CD4-positive, alpha-beta T cell treated with Interleukin-6 for 4 hours (primary cell): Measurements from ENCODE around the gene VSIR.

Experiments
- DNase-seq: peaks from one replicate; pipeline ENCODE4 v3.0.0-alpha.2; 2020; ENCODE audit warnings: mixed read lengths

VSIR gene

DNA sequence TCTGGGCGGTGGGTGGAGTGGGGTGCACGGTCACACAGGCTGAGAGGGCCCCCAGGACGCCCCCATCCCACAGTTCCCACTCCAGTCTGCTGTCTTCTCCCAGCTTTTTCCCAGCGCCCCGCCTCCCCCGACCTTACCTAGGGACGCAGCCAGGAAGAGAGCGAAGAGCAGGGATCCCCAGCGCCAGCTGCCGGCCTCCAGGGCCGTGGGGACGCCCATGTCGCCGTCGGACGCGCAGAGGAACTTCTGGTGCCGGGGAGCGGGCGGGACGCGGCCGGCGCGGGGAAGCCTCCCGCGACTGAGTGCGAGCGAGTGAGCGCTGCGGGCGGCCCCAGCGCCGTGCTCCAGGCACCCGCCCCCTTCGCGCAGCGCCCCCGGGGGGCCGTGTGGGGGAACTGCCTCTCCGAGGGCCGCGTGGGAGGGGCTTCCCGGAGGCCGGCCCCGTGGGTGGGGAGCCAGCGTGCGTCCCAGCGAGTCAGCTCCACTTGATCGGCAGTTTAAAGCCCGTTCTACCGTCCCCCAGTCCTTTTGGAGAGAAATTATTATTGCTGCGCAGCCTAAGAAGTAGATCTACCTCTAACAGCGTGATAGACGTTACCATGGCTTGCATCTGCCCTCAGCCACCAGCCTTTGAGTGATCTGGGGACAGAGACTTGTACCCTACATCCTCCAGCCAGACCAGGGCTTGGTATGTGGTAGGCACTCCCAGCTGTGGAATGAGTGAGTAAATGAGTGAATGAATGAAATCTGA, at the start of gene VSIR:
Gene VSIR, minus strand, starts transcription at position 300 of the 751 bp plus-strand sequence. Its CDS starts 81 bp downstream, at position 219.
- DNase-seq, result peak; percentile 91

DNA sequence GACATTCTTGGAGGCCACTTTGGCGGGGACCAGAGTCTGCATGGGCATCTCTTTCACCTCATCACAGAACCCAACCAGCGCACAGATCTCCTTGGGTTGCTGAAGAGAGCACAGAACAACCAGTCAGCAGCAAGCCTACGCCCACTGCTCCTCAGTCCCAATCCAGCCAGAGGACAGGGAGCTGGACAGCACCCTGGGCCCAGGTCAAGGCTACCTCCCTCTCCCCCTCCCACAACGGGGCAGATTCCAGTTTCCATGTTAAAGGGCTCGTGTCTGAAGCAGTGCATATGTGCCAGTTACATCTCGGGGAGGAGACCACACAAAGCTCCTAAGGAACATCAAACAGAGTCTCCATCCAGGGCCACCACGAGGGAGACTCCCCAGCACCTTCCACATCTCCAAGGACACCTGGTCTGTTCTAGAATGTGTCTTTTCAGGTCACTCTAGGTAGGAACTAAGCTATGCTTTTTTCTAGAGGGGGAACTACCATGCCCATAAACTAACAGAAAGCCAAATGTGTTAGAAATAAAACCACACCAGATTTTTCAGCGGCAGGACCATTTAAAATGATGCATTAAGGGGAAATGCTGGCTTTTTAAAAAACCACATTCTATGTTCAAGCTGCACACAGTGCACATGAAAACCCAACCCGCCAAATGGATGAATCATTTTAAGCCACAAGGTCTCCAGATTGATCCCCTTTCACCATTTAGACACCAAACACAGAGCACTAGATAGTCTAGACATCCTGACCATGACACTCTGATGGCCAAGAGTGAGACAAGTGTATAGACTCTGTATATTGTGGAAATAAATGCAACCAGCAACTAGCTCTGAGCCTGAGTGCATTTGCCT, 48.8 kb upstream of the VSIR start:
- DNase-seq, result no peak

DNA sequence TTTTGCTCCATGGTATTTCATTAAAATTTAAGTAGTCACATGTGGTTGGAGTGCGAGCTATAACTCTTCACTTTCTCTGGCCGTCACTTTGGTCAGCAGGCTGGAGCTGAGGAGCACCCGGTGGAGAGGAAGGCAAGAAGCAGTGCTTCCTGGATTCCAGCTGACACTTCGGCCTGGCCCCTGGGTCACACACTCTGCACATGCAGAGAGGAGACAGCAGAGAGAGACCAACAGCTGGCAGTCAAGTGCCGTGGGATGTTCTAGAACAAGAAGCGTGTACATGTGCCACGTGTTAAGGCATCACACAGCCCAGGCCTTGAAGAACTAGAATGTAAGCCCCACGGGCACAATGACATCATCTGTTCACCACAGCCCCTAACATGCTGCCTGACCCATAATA, 47.6 kb upstream of the VSIR start:
- no peak for DNase-seq

DNA sequence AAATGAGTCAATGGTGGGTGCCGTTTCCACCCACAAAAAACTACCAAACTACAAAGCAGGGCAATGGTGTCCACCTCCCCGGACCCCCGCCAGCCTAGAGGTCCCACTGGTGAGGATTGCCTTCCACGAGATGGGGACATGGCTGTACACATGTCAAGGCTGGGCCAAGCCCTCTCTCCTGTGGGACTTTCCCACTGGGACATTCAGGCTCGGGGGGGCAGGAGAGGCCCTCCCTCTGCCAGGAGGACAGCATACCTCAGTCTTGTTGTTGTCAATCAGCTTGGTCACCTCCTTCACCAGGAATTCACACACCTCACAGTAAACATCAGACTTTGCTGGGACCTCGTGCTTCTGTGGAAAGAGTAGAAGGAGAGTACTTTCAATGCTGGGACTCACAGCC, 46.7 kb upstream of the VSIR start:
- no peak for DNase-seq

DNA sequence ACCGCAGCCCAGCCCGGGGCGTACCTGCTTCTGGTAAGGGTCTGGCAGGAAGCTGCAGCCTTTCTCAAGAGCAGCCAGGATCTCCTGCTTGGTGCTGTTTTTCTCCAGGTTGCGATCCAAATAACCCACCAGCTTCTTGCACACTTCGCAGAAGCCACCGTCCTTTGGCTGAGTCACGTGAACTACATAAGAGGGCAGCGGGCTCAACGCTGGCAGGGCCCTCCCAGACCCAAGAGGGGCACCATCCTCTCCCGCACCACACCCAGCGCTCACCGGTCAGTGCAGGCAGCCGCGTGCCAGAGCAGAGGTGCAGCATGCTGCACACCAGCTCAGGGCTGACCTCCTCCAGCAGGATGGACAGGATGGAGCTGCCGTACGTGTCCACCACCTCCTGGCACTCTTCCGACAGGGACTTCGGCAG, 46.1 kb upstream of the VSIR start:
- DNase-seq, result no peak

DNA sequence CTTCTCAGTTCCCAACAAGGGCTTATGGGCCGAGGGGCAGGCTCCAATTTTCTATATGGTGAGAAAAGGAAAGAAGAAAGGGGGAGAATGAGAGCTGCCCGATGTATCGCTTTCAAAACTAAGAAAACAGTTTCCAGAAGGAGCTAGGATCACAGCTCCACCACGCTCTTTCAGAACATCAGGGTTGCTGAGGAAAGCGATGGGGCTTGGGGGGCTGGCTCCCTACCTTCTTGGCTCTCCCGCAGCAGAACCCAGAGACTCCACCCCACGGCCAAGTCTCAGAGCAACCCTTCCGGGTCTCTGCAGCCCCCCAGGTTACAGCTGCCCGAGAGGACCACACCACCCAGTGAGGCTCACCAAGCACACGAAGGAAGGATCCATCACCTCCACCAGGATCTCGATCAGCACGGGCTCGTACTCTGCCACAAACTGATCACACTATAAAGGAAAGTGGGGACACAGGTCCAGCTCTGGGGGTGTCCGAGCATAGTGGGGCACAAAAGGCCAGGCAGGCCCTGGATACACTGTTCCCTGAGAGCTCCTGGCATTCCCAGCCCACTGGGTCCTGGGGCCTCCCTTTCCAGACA, 45.4 kb upstream of the VSIR start:
- DNase-seq, result no peak

DNA sequence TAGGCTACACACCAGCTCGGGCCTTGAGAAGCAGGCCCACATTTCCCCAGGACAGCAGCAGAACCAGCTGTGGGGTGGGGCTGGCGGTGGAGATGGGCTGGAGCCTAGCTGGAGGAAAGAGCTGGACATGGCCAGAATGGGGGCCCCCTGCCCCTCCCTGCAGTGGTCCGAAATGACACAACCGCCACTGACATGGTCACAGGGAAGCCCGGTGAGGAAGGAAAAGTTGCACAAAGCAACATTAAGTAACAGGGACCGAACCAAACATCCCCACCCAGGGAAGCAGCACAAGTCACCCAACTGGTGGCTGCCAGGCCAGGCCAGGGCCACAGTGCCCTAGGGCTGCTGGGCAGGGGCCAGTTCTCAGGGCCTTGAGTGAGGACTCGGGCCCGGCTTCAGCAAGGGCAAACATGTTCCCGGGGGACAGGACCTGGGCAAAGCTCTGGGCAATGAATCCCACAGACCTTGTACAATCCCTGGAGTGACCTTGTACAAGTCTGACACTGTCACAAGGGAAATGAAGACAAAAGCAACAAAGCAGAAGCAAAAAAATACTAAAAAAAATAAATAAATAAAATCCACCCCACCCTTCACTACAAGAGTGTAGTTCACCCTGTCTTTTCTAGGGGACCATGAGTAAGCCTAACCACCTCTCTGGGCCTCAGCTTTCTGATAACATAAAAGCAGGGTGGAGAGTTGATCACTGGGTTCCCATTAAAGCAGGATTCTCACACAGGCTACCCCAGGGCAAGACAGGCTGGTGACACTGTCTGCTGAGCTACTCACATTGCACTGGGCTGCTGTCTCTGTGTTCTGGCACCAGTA, 44.7 kb upstream of the VSIR start:
- no peak for DNase-seq

DNA sequence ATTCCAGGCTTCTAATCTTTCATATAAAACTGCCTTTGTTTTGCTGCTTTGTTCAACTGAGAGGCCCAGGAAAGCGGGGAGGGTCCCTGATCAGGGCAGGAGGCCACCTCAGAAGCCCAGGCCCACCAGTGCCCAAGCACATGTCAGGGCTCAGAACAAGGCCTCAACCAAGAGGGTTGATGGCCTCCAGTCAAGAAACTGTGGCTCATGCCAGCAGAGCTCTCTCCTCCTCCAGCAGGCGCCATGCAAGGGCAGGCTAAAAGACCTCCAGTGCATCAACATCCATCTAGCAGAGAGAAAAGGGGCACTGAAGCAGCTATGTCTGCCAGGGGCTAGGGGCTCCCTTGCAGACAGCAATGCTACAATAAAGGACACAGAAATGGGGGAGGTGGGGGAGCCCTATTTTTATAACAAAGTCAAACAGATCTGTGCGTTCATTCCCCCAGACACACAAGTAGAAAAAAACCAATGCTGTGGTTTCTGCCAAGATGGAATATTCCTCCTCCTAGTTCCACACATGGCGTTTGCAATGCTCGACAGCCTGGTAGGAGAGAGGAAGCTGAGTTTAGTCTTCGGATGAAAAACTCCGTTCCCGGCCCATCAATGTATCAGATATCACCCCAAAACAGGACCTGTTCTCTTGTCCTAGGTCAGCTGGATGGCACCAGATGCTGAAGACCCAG, 43.8 kb upstream of the VSIR start:
- DNase-seq, result no peak

DNA sequence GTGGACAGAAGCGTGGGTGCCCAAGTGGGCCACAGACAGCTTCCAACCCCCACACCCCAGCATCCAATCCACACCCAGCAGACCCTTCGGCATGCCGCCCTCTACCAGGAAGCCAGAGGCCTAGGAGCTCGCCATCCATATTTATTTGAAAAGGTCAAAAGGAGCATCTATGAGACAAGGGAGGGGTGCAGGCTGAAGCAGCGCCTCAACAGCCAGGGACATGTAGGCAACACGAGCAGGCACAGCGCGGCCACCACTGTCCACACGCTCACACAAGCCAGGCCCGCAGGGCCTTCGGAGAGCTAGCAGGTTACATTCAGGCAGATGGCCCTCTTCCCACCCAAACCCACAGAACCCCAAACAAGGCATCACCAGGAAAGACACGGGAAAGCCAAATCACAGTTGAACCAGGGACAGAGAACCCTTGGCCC, 43.1 kb upstream of the VSIR start:
- DNase-seq, result no peak

DNA sequence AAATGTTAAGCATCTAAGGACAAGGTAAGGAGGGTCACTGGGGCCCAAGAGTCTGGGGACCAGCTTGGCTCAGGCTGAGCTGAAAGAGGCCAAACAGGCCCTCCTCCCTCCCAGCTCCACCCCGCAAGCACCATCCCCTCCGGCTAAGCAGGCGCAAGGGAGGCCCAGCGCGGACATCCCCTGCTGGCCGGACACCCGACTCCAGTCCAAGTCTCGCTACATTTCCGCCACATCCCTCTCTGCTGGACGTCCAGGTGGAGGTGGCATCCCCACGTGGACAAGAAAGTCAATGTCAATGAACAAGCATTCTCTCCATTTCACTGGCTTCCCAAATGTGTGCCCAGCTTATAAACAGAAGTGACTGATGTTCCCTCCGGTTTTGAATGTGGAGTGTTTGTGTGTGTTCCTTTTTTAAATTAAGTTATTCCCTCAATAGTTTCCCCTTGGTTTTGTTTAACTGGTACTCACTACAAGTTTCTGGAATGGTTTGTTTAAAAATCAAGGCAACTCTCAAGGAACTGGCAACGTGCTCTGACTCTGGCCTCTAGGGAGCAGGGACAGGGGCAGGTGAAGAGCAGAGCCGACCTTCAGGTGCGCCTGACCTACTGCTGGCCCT, 42.3 kb upstream of the VSIR start:
- no peak for DNase-seq

DNA sequence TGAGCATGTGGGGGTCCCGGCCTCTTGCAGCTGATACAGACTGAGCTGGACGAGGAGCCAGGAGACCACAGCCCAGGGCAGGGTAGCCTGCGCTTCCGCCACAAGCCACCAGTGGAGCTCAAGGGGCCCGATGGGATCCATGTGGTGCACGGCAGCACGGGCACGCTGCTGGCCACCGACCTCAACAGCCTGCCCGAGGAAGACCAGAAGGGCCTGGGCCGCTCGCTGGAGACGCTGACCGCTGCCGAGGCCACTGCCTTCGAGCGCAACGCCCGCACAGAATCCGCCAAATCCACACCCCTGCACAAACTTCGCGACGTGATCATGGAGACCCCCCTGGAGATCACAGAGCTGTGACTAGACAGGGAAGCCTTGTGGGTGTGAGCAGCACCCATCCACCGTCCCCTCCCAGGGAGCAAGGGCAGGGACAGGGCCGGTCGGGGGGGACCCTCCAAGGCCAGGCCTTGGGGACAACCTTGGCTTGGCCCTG, 41.6 kb upstream of the VSIR start:
- DNase-seq, result no peak

DNA sequence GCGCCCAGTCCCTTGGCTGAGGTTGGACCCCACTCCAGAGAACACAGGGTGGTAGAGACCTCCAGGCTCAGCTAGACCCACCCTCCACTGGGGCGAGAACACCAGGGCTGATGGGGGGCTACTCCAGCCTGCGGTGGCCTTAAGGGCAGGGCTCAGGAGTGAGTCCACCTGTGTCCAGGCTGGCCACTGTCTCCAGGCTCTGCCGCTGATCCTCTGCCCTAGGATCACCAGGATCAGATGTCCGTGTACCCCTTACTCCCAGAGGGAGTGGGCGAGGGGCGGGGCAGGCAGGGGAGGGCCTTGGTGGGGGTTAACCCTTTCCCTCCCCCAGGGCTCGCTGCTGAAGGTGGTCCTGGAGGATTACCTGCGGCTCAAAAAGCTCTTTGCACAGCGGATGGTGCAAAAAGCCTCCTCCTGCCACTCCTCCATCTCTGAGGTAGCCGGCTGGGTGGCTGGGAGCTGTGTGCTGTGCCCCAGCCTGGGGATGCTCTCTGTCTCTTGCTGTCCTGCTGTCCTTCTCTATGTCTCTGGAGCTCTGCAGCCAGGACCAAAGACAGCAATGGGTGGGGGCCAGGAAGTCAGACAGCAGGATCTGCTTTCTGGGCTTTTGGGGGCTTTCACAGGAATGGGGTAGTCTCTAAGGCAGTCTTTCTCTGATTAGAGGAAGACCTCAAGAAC, 39.7 kb upstream of the VSIR start:
- DNase-seq, result no peak

DNA sequence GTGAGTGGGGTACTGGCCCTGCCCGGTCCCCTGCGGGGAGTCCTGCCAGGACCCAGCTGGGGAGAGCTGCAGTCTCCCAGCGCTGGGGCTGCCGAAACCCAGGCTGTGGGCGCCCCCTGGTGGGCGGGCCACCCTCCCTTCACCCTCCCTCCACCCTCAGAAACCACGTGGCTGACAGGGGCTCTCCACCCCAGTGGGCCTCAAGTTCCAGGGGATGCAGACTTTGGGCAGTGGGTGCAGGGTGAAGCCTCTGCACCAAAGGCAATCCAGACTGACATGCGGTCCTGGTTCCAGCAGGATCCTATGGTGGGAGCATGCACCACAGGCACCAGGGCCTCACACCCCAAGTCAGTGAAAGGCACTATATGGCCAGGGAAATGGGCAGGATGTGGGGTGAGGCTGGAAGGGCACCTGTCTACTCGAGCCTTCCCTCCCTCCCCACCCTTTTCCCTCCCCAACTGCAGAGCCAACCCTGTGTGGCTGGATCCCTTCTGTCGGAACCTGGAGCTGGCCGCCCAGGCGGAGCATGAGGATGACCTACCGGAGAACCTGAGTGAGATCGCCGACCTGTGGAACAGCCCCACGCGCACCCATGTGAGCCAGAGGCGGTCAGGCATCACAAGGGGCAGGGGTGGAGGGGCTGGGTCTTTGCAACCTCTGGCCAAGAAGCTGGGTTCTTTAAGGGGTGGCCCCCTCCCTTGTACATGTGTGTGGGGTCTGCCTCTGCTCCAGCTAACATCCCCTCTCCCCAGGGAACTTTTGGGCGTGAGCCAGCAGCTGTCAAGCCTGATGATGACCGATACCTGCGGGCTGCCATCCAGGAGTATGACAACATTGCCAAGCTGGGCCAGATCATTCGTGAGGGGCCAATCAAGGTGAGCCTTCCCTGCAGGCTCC, 38.9 kb upstream of the VSIR start:
- peak; percentile 86 for DNase-seq

DNA sequence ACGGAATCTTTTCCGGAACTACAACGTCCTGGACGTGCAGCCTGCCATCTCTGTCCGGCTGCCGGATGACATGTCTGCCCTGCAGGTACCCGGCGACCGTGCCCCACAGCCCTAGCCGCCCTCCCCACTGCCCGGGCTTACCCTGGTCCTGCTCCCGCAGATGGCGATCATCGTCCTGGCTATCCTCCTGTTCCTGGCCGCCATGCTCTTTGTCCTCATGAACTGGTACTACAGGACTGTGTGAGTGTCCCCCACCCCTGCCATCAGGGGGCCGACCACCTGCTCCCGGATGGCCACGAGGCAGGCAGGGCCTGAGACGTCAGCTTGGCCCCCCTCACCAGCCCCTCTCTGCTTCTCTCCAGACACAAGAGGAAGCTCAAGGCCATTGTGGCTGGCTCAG, 38.0 kb upstream of the VSIR start:
- no peak for DNase-seq

DNA sequence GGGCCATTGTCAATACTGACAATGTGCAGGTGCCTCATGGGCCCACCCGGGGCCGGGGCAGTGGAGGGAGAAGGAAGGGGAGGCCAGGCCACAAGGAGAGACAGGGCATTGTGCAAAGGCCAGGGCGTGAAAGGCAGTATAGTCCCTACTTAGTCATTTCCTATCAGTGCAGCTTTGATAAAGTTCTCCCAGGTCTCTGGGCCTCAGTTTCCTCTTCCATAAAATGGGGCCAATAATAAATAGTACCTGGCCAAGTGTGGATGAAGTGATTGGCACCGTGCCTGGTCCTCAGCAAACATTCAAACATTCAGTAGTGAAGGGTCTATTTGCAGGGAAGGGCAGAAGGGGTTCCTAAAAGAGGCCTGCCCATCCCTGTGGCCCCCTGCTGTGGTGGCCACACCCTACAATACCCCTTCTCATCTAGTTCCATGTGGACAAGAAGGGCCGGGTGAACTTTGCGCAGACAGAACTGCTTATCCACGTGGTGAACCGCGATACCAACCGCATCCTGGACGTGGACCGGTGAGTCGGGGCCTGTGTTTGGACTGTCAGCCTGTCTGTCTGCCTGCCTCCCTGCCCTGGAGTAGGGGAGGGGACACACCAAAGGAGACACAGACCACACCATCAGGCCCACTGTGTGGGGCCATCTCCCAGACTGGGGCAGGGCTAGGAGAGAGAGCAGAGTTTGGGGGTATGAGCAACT, 36.9 kb upstream of the VSIR start:
- no peak for DNase-seq

DNA sequence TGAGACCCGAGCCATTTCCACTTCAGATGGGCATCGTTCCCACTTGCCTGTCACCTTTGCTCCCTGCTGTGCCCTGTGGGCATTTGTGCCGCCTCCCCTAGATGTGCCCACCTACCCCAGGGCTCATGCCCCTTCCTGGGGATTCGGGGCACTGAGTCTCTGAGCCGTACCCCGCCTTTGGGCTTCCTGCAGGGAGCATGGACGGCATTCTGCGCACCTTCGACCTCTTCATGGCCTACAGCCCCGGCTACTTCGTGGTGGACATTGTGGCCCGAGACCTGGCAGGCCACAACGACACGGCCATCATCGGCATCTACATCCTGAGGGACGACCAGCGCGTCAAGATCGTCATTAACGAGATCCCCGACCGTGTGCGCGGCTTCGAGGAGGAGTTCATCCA, 36.3 kb upstream of the VSIR start:
- DNase-seq, result no peak

DNA sequence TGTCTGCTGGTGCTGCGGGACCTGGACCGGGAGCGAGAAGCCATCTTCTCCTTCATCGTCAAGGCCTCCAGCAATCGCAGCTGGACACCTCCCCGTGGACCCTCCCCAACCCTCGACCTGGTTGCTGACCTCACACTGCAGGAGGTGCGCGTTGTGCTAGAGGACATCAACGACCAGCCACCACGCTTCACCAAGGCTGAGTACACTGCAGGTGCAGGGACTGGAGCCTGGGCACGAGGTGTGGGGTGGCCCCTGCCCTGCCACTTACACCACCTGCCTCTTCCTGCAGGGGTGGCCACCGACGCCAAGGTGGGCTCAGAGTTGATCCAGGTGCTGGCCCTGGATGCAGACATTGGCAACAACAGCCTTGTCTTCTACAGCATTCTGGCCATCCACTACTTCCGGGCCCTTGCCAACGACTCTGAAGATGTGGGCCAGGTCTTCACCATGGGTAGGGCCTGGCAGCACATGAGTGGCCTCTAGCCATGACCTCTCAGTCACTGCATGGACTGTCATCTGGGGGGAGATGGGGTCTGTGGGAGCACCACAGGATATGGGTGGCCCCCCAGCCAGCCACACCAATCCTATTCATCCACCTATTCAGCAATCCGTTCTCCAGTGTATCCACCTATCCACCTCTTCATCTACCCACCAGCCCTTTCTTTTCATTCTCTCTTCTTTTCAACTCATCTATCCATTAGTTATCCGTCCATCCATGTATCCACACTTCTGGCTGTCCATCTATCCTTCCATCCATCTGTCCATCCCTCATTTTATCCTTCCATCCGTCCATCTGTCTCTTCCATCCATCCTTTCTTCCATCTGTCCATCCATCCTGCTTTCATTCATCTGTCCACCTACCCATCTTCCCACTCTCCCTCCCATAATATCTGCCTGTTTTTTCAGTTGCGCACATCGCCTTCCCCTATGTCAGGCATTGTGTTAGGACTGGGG, 34.5 kb upstream of the VSIR start:
- no peak for DNase-seq
